Neural crest cell (in vitro differentiated cells): ENCODE measurements around the gene SLC5A2. TPM values are rescaled to one million over a fixed set of nuclear protein-coding genes. Genes with fewer than 3 reads are reported as not detected.
A peak's percentile ranks its signal among the peaks of the same experiment; 100 is the strongest.
"Not testable (repeated sequence)": the region's sequence is repeated elsewhere in the genome, so short reads cannot be mapped to it uniquely, and the experiment has no call there.

Experiments used
- DNase-seq: peaks from one replicate; pipeline ENCODE4 v3.0.0; 2021; ENCODE audit warnings: low read depth, mixed read lengths, low spot score
- H3K27ac Mint-ChIP-seq: one replicate; pipeline ENCODE4 v1.8.0; 2021; ENCODE audit warnings: mild to moderate bottlenecking, mixed read lengths; ENCODE audit not compliant: unreplicated experiment
- H3K27me3 Mint-ChIP-seq: 2 replicates; pipeline ENCODE4 v1.8.0; 2021; ENCODE audit warnings: low read depth, mild to moderate bottlenecking, mixed read lengths
- H3K36me3 Mint-ChIP-seq: 2 replicates; pipeline ENCODE4 v1.8.0; 2021; ENCODE audit warnings: low read depth, mild to moderate bottlenecking, mixed read lengths
- H3K4me1 Mint-ChIP-seq: 2 replicates; pipeline ENCODE4 v1.8.0; 2021; ENCODE audit warnings: mixed read lengths
- H3K4me3 Mint-ChIP-seq: one replicate; pipeline ENCODE4 v1.8.0; 2021; ENCODE audit warnings: mild to moderate bottlenecking, mixed read lengths
- H3K9me3 Mint-ChIP-seq: 2 replicates; pipeline ENCODE4 v1.8.0; 2021; ENCODE audit warnings: mixed read lengths
- CTCF ChIP-seq: fragments of 200-600 bp; sonication (generic); conservative IDR thresholded peaks from 2 replicates; pipeline ENCODE4 v1.5.0; 2021; ENCODE audit warnings: antibody characterized with exemption, mild to moderate bottlenecking
- long read RNA-seq: library from polyadenylated mRNA; unstranded; transcript quantifications from one replicate; pipeline ENCODE4 v2.0.0, GENCODE V29; 2020
- total RNA-seq: library from RNA; stranded (reverse); gene quantifications from 2 replicates; pipeline ENCODE4 v1.2.1, GENCODE V29; 2021

SLC5A2 gene
- total RNA-seq: not detected in 2 replicates
- long read RNA-seq: 0 reads

GRCh38 chr16:31483081-31483480 lies at the start of gene SLC5A2:
Gene SLC5A2 (plus strand): TSS chr16:31483123. CDS start chr16:31483137, 14 bp downstream.
- Mint-ChIP-seq H3K4me1 (peaks cover 4% of the 10 kb centered on the region), H3K4me3 (peak within 1 kb of the TSS; percentile 1), H3K36me3 (no peaks in the 10 kb centered on the region), H3K9me3 (no peaks in the 10 kb centered on the region), H3K27ac (no peak within 1 kb of the TSS), H3K27me3 (peaks cover 95% of the 10 kb centered on the region)
- TF ChIP-seq CTCF: no peak
- DNase-seq: no peak

- Mint-ChIP-seq H3K4me3 (no peak overlapping the region), H3K9me3 (no peaks in the 10 kb centered on the region), H3K27me3 (peaks cover 5% of the 10 kb centered on the region), H3K36me3 (no peaks in the 10 kb centered on the region), H3K4me1 (peaks cover 10% of the 10 kb centered on the region), H3K27ac (no peak overlapping the region)
- DNase-seq: no peak
- no peak for TF ChIP-seq CTCF
These were observed 47.3 kb upstream of the SLC5A2 start for GRCh38 chr16:31435341-31436220.

GRCh38 chr16:31436221-31437045 lies 46.5 kb upstream of the SLC5A2 start:
- Mint-ChIP-seq H3K27ac (peak overlapping the region; percentile 52), H3K4me1 (peaks cover 10% of the 10 kb centered on the region), H3K4me3 (no peak overlapping the region), H3K27me3 (peaks cover 2% of the 10 kb centered on the region), H3K36me3 (no peaks in the 10 kb centered on the region), H3K9me3 (no peaks in the 10 kb centered on the region)
- no peak for DNase-seq
- no peak for TF ChIP-seq CTCF

GRCh38 chr16:31438414-31438813 lies 44.5 kb upstream of the SLC5A2 start:
- H3K4me3 Mint-ChIP-seq: no peak overlapping the region
- no peak for TF ChIP-seq CTCF
- H3K27me3 Mint-ChIP-seq: peaks cover 6% of the 10 kb centered on the region
- peaks cover 13% of the 10 kb centered on the region for H3K4me1 Mint-ChIP-seq
- DNase-seq: no peak
- no peaks in the 10 kb centered on the region for H3K36me3 Mint-ChIP-seq
- peak overlapping the region; percentile 14 for H3K27ac Mint-ChIP-seq
- no peaks in the 10 kb centered on the region for H3K9me3 Mint-ChIP-seq

- not testable (repeated sequence) for DNase-seq
These were observed 43.9 kb upstream of the SLC5A2 start for GRCh38 chr16:31439023-31439422.

More at GRCh38 chr16:31439023-31439422, 43.9 kb upstream of the SLC5A2 start:
- not testable (repeated sequence) for H3K27me3 Mint-ChIP-seq, H3K27ac Mint-ChIP-seq, H3K9me3 Mint-ChIP-seq, H3K36me3 Mint-ChIP-seq, H3K4me3 Mint-ChIP-seq, H3K4me1 Mint-ChIP-seq
